ENCODE measurements around the gene SOX5.

SOX5 gene

GRCh38 chr12:23548742-23549141 lies 400.7 kb downstream of the SOX5 start:
- FAIRE-seq (no peak), DNase-seq (ENCODE audit: insufficient read length, low spot score) (no peak)
- TF ChIP-seq POLR2AphosphoS5 (IDR thresholded peaks at IDR 0.05; ENCODE audit: low read depth, low read length) = no peak
- no peak for TF ChIP-seq POLR2A (IDR thresholded peaks at IDR 0.05; ENCODE audit: low read depth, low read length)
- no peak for TF ChIP-seq TAF1 (IDR thresholded peaks at IDR 0.05; ENCODE audit: low read depth, low read length)
- TF ChIP-seq PAX5 (IDR thresholded peaks at IDR 0.05; ENCODE audit: insufficient read depth, low read length, severe bottlenecking) = no peak
- TF ChIP-seq SPI1 (IDR thresholded peaks at IDR 0.05; ENCODE audit: low read depth, low read length) = no peak
- no peak for TF ChIP-seq POU2F2 (IDR thresholded peaks at IDR 0.05; ENCODE audit: low read depth, low read length)

- TF ChIP-seq POLR2A (IDR thresholded peaks at IDR 0.05; ENCODE audit: low read depth, low read length) = no peak
- TF ChIP-seq PAX5 (IDR thresholded peaks at IDR 0.05; ENCODE audit: insufficient read depth, low read length, severe bottlenecking) = no peak
- TF ChIP-seq POU2F2 (IDR thresholded peaks at IDR 0.05; ENCODE audit: low read depth, low read length) = no peak
- TF ChIP-seq TAF1 (IDR thresholded peaks at IDR 0.05; ENCODE audit: low read depth, low read length) = no peak
- TF ChIP-seq POLR2AphosphoS5 (IDR thresholded peaks at IDR 0.05; ENCODE audit: low read depth, low read length) = no peak
- no peak for TF ChIP-seq SPI1 (IDR thresholded peaks at IDR 0.05; ENCODE audit: low read depth, low read length)
- FAIRE-seq (no peak), DNase-seq (ENCODE audit: insufficient read length, low spot score) (no peak)
Observed at GRCh38 chr12:23546756-23547155, 402.7 kb downstream of the SOX5 start.

GRCh38 chr12:23543767-23544166 lies 405.7 kb downstream of the SOX5 start:
- FAIRE-seq (no peak), DNase-seq (ENCODE audit: insufficient read length, low spot score) (no peak)
- TF ChIP-seq PAX5 (IDR thresholded peaks at IDR 0.05; ENCODE audit: insufficient read depth, low read length, severe bottlenecking) = no peak
- TF ChIP-seq SPI1 (IDR thresholded peaks at IDR 0.05; ENCODE audit: low read depth, low read length) = no peak
- no peak for TF ChIP-seq POLR2AphosphoS5 (IDR thresholded peaks at IDR 0.05; ENCODE audit: low read depth, low read length)
- TF ChIP-seq TAF1 (IDR thresholded peaks at IDR 0.05; ENCODE audit: low read depth, low read length) = no peak
- no peak for TF ChIP-seq POU2F2 (IDR thresholded peaks at IDR 0.05; ENCODE audit: low read depth, low read length)
- TF ChIP-seq POLR2A (IDR thresholded peaks at IDR 0.05; ENCODE audit: low read depth, low read length) = no peak

- DNase-seq (ENCODE audit: insufficient read length, low spot score) (no peak), FAIRE-seq (no peak)
- TF ChIP-seq POLR2AphosphoS5 (IDR thresholded peaks at IDR 0.05; ENCODE audit: low read depth, low read length) (no peak), POLR2A (IDR thresholded peaks at IDR 0.05; ENCODE audit: low read depth, low read length) (no peak), SPI1 (IDR thresholded peaks at IDR 0.05; ENCODE audit: low read depth, low read length) (no peak), PAX5 (IDR thresholded peaks at IDR 0.05; ENCODE audit: insufficient read depth, low read length, severe bottlenecking) (no peak), POU2F2 (IDR thresholded peaks at IDR 0.05; ENCODE audit: low read depth, low read length) (no peak), TAF1 (IDR thresholded peaks at IDR 0.05; ENCODE audit: low read depth, low read length) (no peak)
Observed at GRCh38 chr12:23542187-23542586, 407.3 kb downstream of the SOX5 start.

GRCh38 chr12:23540572-23540971 lies 408.9 kb downstream of the SOX5 start:
- TF ChIP-seq PAX5 (IDR thresholded peaks at IDR 0.05; ENCODE audit: insufficient read depth, low read length, severe bottlenecking) = no peak
- TF ChIP-seq POU2F2 (IDR thresholded peaks at IDR 0.05; ENCODE audit: low read depth, low read length) = no peak
- TF ChIP-seq TAF1 (IDR thresholded peaks at IDR 0.05; ENCODE audit: low read depth, low read length) = no peak
- no peak for TF ChIP-seq POLR2A (IDR thresholded peaks at IDR 0.05; ENCODE audit: low read depth, low read length)
- no peak for TF ChIP-seq SPI1 (IDR thresholded peaks at IDR 0.05; ENCODE audit: low read depth, low read length)
- no peak for TF ChIP-seq POLR2AphosphoS5 (IDR thresholded peaks at IDR 0.05; ENCODE audit: low read depth, low read length)
- no peak for FAIRE-seq
- DNase-seq (ENCODE audit: insufficient read length, low spot score) = no peak

GRCh38 chr12:23536293-23536692 lies 413.2 kb downstream of the SOX5 start:
- TF ChIP-seq TAF1 (IDR thresholded peaks at IDR 0.05; ENCODE audit: low read depth, low read length) (no peak), POLR2AphosphoS5 (IDR thresholded peaks at IDR 0.05; ENCODE audit: low read depth, low read length) (no peak), PAX5 (IDR thresholded peaks at IDR 0.05; ENCODE audit: insufficient read depth, low read length, severe bottlenecking) (peak; percentile 36)
- FAIRE-seq = peak; percentile 38
- DNase-seq (ENCODE audit: insufficient read length, low spot score) = no peak

GRCh38 chr12:23535441-23535840 lies 414.0 kb downstream of the SOX5 start:
- TF ChIP-seq PAX5 (IDR thresholded peaks at IDR 0.05; ENCODE audit: insufficient read depth, low read length, severe bottlenecking) (no peak), POLR2A (IDR thresholded peaks at IDR 0.05; ENCODE audit: low read depth, low read length) (no peak), TAF1 (IDR thresholded peaks at IDR 0.05; ENCODE audit: low read depth, low read length) (no peak)
- FAIRE-seq = no peak

GRCh38 chr12:23534196-23534595 lies 415.3 kb downstream of the SOX5 start:
- no peak for TF ChIP-seq SPI1 (IDR thresholded peaks at IDR 0.05; ENCODE audit: low read depth, low read length)
- no peak for TF ChIP-seq POLR2A (IDR thresholded peaks at IDR 0.05; ENCODE audit: low read depth, low read length)
- no peak for TF ChIP-seq POLR2AphosphoS5 (IDR thresholded peaks at IDR 0.05; ENCODE audit: low read depth, low read length)
- no peak for TF ChIP-seq TAF1 (IDR thresholded peaks at IDR 0.05; ENCODE audit: low read depth, low read length)
- TF ChIP-seq PAX5 (IDR thresholded peaks at IDR 0.05; ENCODE audit: insufficient read depth, low read length, severe bottlenecking) = no peak
- no peak for TF ChIP-seq POU2F2 (IDR thresholded peaks at IDR 0.05; ENCODE audit: low read depth, low read length)
- no peak for FAIRE-seq
- DNase-seq (ENCODE audit: insufficient read length, low spot score) = no peak

More at GRCh38 chr12:23535441-23535840, 414.0 kb downstream of the SOX5 start:
- no peak for DNase-seq (ENCODE audit: insufficient read length, low spot score)

GRCh38 chr12:23533699-23534098 lies 415.8 kb downstream of the SOX5 start:
- no peak for FAIRE-seq

GRCh38 chr12:23533265-23533664 lies 416.2 kb downstream of the SOX5 start:
- FAIRE-seq (no peak), DNase-seq (ENCODE audit: insufficient read length, low spot score) (no peak)
- TF ChIP-seq SPI1 (IDR thresholded peaks at IDR 0.05; ENCODE audit: low read depth, low read length) = no peak
- TF ChIP-seq POLR2A (IDR thresholded peaks at IDR 0.05; ENCODE audit: low read depth, low read length) = no peak
- TF ChIP-seq POLR2AphosphoS5 (IDR thresholded peaks at IDR 0.05; ENCODE audit: low read depth, low read length) = no peak
- TF ChIP-seq TAF1 (IDR thresholded peaks at IDR 0.05; ENCODE audit: low read depth, low read length) = no peak
- no peak for TF ChIP-seq POU2F2 (IDR thresholded peaks at IDR 0.05; ENCODE audit: low read depth, low read length)
- no peak for TF ChIP-seq PAX5 (IDR thresholded peaks at IDR 0.05; ENCODE audit: insufficient read depth, low read length, severe bottlenecking)

More at GRCh38 chr12:23533699-23534098, 415.8 kb downstream of the SOX5 start:
- DNase-seq (ENCODE audit: insufficient read length, low spot score) = no peak
- TF ChIP-seq POLR2AphosphoS5 (IDR thresholded peaks at IDR 0.05; ENCODE audit: low read depth, low read length) (no peak), SPI1 (IDR thresholded peaks at IDR 0.05; ENCODE audit: low read depth, low read length) (no peak), TAF1 (IDR thresholded peaks at IDR 0.05; ENCODE audit: low read depth, low read length) (no peak), POU2F2 (IDR thresholded peaks at IDR 0.05; ENCODE audit: low read depth, low read length) (no peak), PAX5 (IDR thresholded peaks at IDR 0.05; ENCODE audit: insufficient read depth, low read length, severe bottlenecking) (no peak), POLR2A (IDR thresholded peaks at IDR 0.05; ENCODE audit: low read depth, low read length) (no peak)
